ENCODE measurements around the gene DLG5.

Gene DLG5

GRCh38 chr10:77840636-77841035 lies 85.9 kb downstream of the DLG5 start:
- no peak for TF ChIP-seq CTCF (conservative IDR thresholded peaks at IDR 0.05)
- no peak overlapping the region for H3K27ac ChIP-seq

- no peak for TF ChIP-seq CTCF (conservative IDR thresholded peaks at IDR 0.05)
- H3K27ac ChIP-seq, result peak overlapping the region; percentile 82
These were observed 88.5 kb downstream of the DLG5 start for GRCh38 chr10:77837925-77838595.

- H3K27ac ChIP-seq, result peak overlapping the region; percentile 82
- TF ChIP-seq CTCF (conservative IDR thresholded peaks at IDR 0.05), result no peak
These were observed 89.2 kb downstream of the DLG5 start for GRCh38 chr10:77837248-77837924.

GRCh38 chr10:77836299-77836820 lies 90.2 kb downstream of the DLG5 start:
- TF ChIP-seq CTCF (conservative IDR thresholded peaks at IDR 0.05), result no peak
- H3K27ac ChIP-seq, result peak overlapping the region; percentile 82

- peak overlapping the region; percentile 82 for H3K27ac ChIP-seq
These were observed 90.9 kb downstream of the DLG5 start for GRCh38 chr10:77835669-77836086.

GRCh38 chr10:77834943-77835668 lies 91.4 kb downstream of the DLG5 start:
- no peak for TF ChIP-seq CTCF (conservative IDR thresholded peaks at IDR 0.05)
- H3K27ac ChIP-seq, result peak overlapping the region; percentile 82

More at GRCh38 chr10:77835669-77836086, 90.9 kb downstream of the DLG5 start:
- TF ChIP-seq CTCF (conservative IDR thresholded peaks at IDR 0.05), result no peak

- H3K27ac ChIP-seq, result no peak overlapping the region
- TF ChIP-seq CTCF (conservative IDR thresholded peaks at IDR 0.05), result no peak
These were observed 92.0 kb downstream of the DLG5 start for GRCh38 chr10:77834540-77834939.
